ENCODE measurements around the gene RFWD3. TPM values are rescaled to one million over a fixed set of nuclear protein-coding genes. Genes with fewer than 3 reads are reported as not detected.
A peak's percentile ranks its signal among the peaks of the same experiment; 100 is the strongest.

RFWD3 gene
- total and polyA plus RNA-seq, 2 of the 8 experiments (the other 6 are each of a cell fraction or from before 2014, with no cell fraction given) = 67.1 to 114 TPM

- FAIRE-seq (peak; percentile 84), DNase-seq (ENCODE audit: low read depth in 1 of 2, low spot score in 2 of 2) (peak; percentile 63 to 91)
- ChIA-PET CTCF (ENCODE audit: partially characterized antibody) (interaction anchor here (0.6 to 21.3 kb wide), 29 partner anchors 9 to 396 kb away, joined by 3 to 576 read pairs (median 4); partner anchors contain the start of genes FA2H and MLKL), POLR2A (ENCODE audit: partially characterized antibody) (no interaction called here)
- Histone ChIP-seq H3K4ac (replicated peaks; ENCODE audit: insufficient read length, low read depth, low read length) (no peak overlapping the region), H4K5ac (ENCODE audit: insufficient read length, low read depth, low read length) (no peak overlapping the region), H4K8ac (ENCODE audit: extremely low read depth, insufficient read depth, low read length) (no peak overlapping the region), H3K79me1 (ENCODE audit: low read depth, low read length) (no peaks in the 10 kb centered on the region), H3K4me3 (ENCODE audit: extremely low read depth in 1 of 4, insufficient read depth in 2 of 4, low read depth in 3 of 4, low read length in 4 of 4) (no peak overlapping the region), H3K9me3 (ENCODE audit: insufficient read depth in 2 of 2, low read depth in 1 of 2, low read length in 1 of 2) (no peaks in the 10 kb centered on the region), H3K36me3 (ENCODE audit: control insufficient read depth in 2 of 4, insufficient read depth in 4 of 4, low read length in 3 of 4) (no peaks in the 10 kb centered on the region), H4K20me1 (replicated peaks in 1 of 2; ENCODE audit: control insufficient read depth in 1 of 2, insufficient read depth in 2 of 2, low read length in 2 of 2) (no peaks in the 10 kb centered on the region), H3K23ac (ENCODE audit: insufficient read length) (no peak overlapping the region), H3K27me3 (replicated peaks in 1 of 4; ENCODE audit: control insufficient read depth in 3 of 4, extremely low read depth in 1 of 4, insufficient read depth in 3 of 4, low read length in 3 of 4) (peaks cover 0 to 2% (median 0%) of the 10 kb centered on the region in 4 experiments; a peak in 2 of 7 replicates), H2AFZ (ENCODE audit: low read length) (no peak overlapping the region), H2BK12ac (ENCODE audit: low read depth, low read length) (no peak overlapping the region), H3K4me2 (ENCODE audit: insufficient read depth in 1 of 2, low read depth in 2 of 2, low read length in 2 of 2) (no peak overlapping the region), H2AK5ac (ENCODE audit: low read depth, low read length) (no peak overlapping the region), H2BK120ac (replicated peaks; ENCODE audit: low read depth, low read length) (no peak overlapping the region), H2BK15ac (ENCODE audit: low read length) (no peak overlapping the region), H2BK5ac (ENCODE audit: low read depth, low read length) (no peak overlapping the region), H2BK20ac (ENCODE audit: low read length) (no peak overlapping the region), H3K14ac (ENCODE audit: insufficient read length) (no peak overlapping the region), H3K9ac (replicated peaks in 1 of 4; ENCODE audit: extremely low read depth in 1 of 4, low read depth in 3 of 4, low read length in 3 of 4) (no peak overlapping the region), H3K79me2 (ENCODE audit: control insufficient read depth in 1 of 2, insufficient read depth in 2 of 2, low read length in 2 of 2) (no peaks in the 10 kb centered on the region), H3K27ac (ENCODE audit: low read depth, low read length) (no peak overlapping the region), H3K4me1 (replicated peaks in 1 of 4; ENCODE audit: control insufficient read depth in 3 of 4, insufficient read depth in 4 of 4, low read length in 3 of 4) (no peaks in the 10 kb centered on the region), H4K91ac (replicated peaks; ENCODE audit: insufficient read length, low read length) (no peak overlapping the region), H3K56ac (replicated peaks; ENCODE audit: insufficient read length, low read depth, low read length) (no peak overlapping the region), H3K18ac (ENCODE audit: extremely low read depth, low read length) (no peak overlapping the region), H3K23me2 (ENCODE audit: low read depth, low read length) (no peaks in the 10 kb centered on the region)
- WGBS, 2 experiments (ENCODE audit: extremely low coverage in 1 of 2, insufficient coverage in 1 of 2, insufficient read length in 1 of 2, insufficient replicate concordance in 2 of 2, low coverage in 1 of 2, low lambda C conversion rate in 2 of 2, missing lambda C conversion rate in 1 of 2) = 12% methylated on average over 6 of the region's 6 CpGs; no CpG with 5 or more reads in 1 of the 2 experiments
- TF ChIP-seq RAD21 (IDR thresholded peaks at IDR 0.05 in 1 of 2, conservative IDR thresholded peaks at IDR 0.05 in 1 of 2; ENCODE audit: low read depth in 2 of 2, low read length in 2 of 2) (peak; percentile 96), SIX5 (IDR thresholded peaks at IDR 0.05; ENCODE audit: low read depth, low read length) (no peak), KDM5A (IDR thresholded peaks at IDR 0.05; ENCODE audit: low read length) (no peak), CTCF (IDR thresholded peaks at IDR 0.05; ENCODE audit: control extremely low read depth in 1 of 3, insufficient read depth in 1 of 3, low read depth in 1 of 3, low read length in 3 of 3) (peak; percentile 92 to 98 (median 95)), BRCA1 (IDR thresholded peaks at IDR 0.05; ENCODE audit: low read depth, low read length) (no peak; the same call in 1 of the 2 replicates)
Observed at GRCh38 chr16:74709441-74709877, 42.8 kb upstream of the RFWD3 start.

Data from H1 (cell line).